SKM-1 treated with dmso at 0.1 percent for 144 hours (cell line): ENCODE data around the gene GPN1.
"Not testable (repeated sequence)": the region's sequence is repeated elsewhere in the genome, so short reads cannot be mapped to it uniquely, and the experiment has no call there.

Source experiments
- DNase-seq: peaks from one replicate; lab custom pipeline; 2025; ENCODE audit not compliant: unreplicated experiment; lab: John Stamatoyannopoulos, UW

GPN1 gene

GRCh38 chr2:27667446-27667845 lies 38.6 kb downstream of the GPN1 start:
- no peak for DNase-seq

- DNase-seq, result no peak
These were observed 42.4 kb downstream of the GPN1 start for GRCh38 chr2:27671235-27671634.

- no peak for DNase-seq
These were observed 44.1 kb downstream of the GPN1 start for GRCh38 chr2:27672723-27673486.

- no peak for DNase-seq
These were observed 51.7 kb downstream of the GPN1 start for GRCh38 chr2:27680571-27680970.

GRCh38 chr2:27681841-27682240 lies 53.0 kb downstream of the GPN1 start:
- no peak for DNase-seq

GRCh38 chr2:27682334-27682771 lies 53.5 kb downstream of the GPN1 start:
- not testable (repeated sequence) for DNase-seq

- peak; percentile 85 for DNase-seq
These were observed 54.7 kb downstream of the GPN1 start for GRCh38 chr2:27683390-27684071.

- not testable (repeated sequence) for DNase-seq
These were observed 56.2 kb downstream of the GPN1 start for GRCh38 chr2:27685006-27685405.

- no peak for DNase-seq
These were observed 56.7 kb downstream of the GPN1 start for GRCh38 chr2:27685577-27685976.

- no peak for DNase-seq
These were observed 58.4 kb downstream of the GPN1 start for GRCh38 chr2:27687232-27687631.

GRCh38 chr2:27689424-27689823 lies 60.6 kb downstream of the GPN1 start:
- DNase-seq, result no peak

GRCh38 chr2:27690052-27690451 lies 61.2 kb downstream of the GPN1 start:
- no peak for DNase-seq

GRCh38 chr2:27697660-27698059 lies 68.8 kb downstream of the GPN1 start:
- no peak for DNase-seq
